ENCODE results near the gene SLC35E1. TPM values are rescaled to one million over a fixed set of nuclear protein-coding genes. Genes with fewer than 3 reads are reported as not detected.

The SLC35E1 gene
- total and polyA plus RNA-seq, 2 donors (not counting 3 experiments of a cell fraction or from before 2014, with no cell fraction given), result 36.0 to 37.5 TPM

GRCh38 chr19:16521715-16522289 lies 50.4 kb downstream of the SLC35E1 start:
- POLR2A ChIA-PET, result no interaction called here
- H3K36me3 ChIP-seq (ENCODE audit: control insufficient read depth in 2 of 2, extremely low read depth in 1 of 2, insufficient read depth in 2 of 2, low read length in 2 of 2), result peaks cover 31 to 68% of the 10 kb centered on the region in 2 experiments
- no peak overlapping the region for H3K4me3 ChIP-seq (replicated peaks in 1 of 3; ENCODE audit: insufficient read depth in 1 of 3, low read depth in 1 of 3, low read length in 3 of 3)
- H3K27me3 ChIP-seq (ENCODE audit: control insufficient read depth in 2 of 2, insufficient read depth in 2 of 2, low read length in 2 of 2), result no peaks in the 10 kb centered on the region
- dilution Hi-C loops (cut with MboI; ENCODE audit: extremely low pct_ligation_motif_present, low sequenced_read_pairs), result no loop called here
- H3K4me2 ChIP-seq (ENCODE audit: insufficient read depth, low read length), result no peak overlapping the region
- no peak overlapping the region for H2AFZ ChIP-seq (ENCODE audit: low read depth, low read length)
- DNase-seq (ENCODE audit: low read depth, low spot score) (no peak), FAIRE-seq (no peak)
- intact Hi-C loops (cut with micrococcal nuclease), result no loop called here
- no peaks in the 10 kb centered on the region for H4K20me1 ChIP-seq (replicated peaks; ENCODE audit: control insufficient read depth, extremely low read depth, insufficient read depth, low read length)
- no TSS peak for BruUV-seq (replicated peaks)
- no peaks in the 10 kb centered on the region for H3K9me3 ChIP-seq (replicated peaks; ENCODE audit: control insufficient read depth, insufficient read depth, low read length)
- H3K4me1 ChIP-seq (ENCODE audit: control insufficient read depth, extremely low read depth, insufficient read depth, low read length), result no peaks in the 10 kb centered on the region
- no peak overlapping the region for H3K27ac ChIP-seq (ENCODE audit: insufficient read depth, low read depth, low read length)
- TF ChIP-seq POLR2AphosphoS5 (IDR thresholded peaks at IDR 0.05; ENCODE audit: insufficient read depth, low read depth, low read length) (no peak), JUN (IDR thresholded peaks at IDR 0.05; ENCODE audit: borderline replicate concordance, insufficient read depth, insufficient read length, low read depth) (no peak), EZH2 (IDR thresholded peaks at IDR 0.05; ENCODE audit: borderline replicate concordance, low read depth, low read length, severe bottlenecking) (no peak), FOS (IDR thresholded peaks at IDR 0.05; ENCODE audit: borderline replicate concordance, insufficient read depth, low read length) (no peak), MYC (IDR thresholded peaks at IDR 0.05; ENCODE audit: low read depth, low read length) (no peak), POLR2A (IDR thresholded peaks at IDR 0.05; ENCODE audit: low read depth, low read length) (no peak), GATA2 (IDR thresholded peaks at IDR 0.05; ENCODE audit: insufficient read depth, insufficient read length, low read depth, low read length) (no peak)
- TF ChIP-seq, protein P1, sequence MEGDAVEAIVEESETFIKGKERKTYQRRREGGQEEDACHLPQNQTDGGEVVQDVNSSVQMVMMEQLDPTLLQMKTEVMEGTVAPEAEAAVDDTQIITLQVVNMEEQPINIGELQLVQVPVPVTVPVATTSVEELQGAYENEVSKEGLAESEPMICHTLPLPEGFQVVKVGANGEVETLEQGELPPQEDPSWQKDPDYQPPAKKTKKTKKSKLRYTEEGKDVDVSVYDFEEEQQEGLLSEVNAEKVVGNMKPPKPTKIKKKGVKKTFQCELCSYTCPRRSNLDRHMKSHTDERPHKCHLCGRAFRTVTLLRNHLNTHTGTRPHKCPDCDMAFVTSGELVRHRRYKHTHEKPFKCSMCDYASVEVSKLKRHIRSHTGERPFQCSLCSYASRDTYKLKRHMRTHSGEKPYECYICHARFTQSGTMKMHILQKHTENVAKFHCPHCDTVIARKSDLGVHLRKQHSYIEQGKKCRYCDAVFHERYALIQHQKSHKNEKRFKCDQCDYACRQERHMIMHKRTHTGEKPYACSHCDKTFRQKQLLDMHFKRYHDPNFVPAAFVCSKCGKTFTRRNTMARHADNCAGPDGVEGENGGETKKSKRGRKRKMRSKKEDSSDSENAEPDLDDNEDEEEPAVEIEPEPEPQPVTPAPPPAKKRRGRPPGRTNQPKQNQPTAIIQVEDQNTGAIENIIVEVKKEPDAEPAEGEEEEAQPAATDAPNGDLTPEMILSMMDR (IDR thresholded peaks at IDR 0.05; ENCODE audit: extremely low read depth in 1 of 2, insufficient read depth in 1 of 2, low read depth in 1 of 2, low read length in 2 of 2), result no peak
- TF ChIP-seq, protein P2, sequence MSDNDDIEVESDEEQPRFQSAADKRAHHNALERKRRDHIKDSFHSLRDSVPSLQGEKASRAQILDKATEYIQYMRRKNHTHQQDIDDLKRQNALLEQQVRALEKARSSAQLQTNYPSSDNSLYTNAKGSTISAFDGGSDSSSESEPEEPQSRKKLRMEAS (IDR thresholded peaks at IDR 0.05; ENCODE audit: insufficient read depth, insufficient read length), result no peak
- H3K9ac ChIP-seq (replicated peaks; ENCODE audit: extremely low read depth, insufficient read depth, low read length), result no peak overlapping the region
- CTCF ChIA-PET, result interaction anchor here (0.6 to 1.2 kb wide), 2 partner anchors 59 to 250 kb away, joined by 3 read pairs; no protein-coding TSS in a partner anchor
- H3K9me1 ChIP-seq (replicated peaks; ENCODE audit: control insufficient read depth, extremely low read depth, insufficient read depth, low read length), result no peaks in the 10 kb centered on the region
- no peaks in the 10 kb centered on the region for H3K79me2 ChIP-seq (ENCODE audit: control insufficient read depth, insufficient read depth, low read length)

Data from endothelial cell of umbilical vein (primary cell).